ENCODE data around the gene EPM2AIP1.
"Not testable (repeated sequence)": the region's sequence is repeated elsewhere in the genome, so short reads cannot be mapped to it uniquely, and the experiment has no call there.

EPM2AIP1 gene

DNA sequence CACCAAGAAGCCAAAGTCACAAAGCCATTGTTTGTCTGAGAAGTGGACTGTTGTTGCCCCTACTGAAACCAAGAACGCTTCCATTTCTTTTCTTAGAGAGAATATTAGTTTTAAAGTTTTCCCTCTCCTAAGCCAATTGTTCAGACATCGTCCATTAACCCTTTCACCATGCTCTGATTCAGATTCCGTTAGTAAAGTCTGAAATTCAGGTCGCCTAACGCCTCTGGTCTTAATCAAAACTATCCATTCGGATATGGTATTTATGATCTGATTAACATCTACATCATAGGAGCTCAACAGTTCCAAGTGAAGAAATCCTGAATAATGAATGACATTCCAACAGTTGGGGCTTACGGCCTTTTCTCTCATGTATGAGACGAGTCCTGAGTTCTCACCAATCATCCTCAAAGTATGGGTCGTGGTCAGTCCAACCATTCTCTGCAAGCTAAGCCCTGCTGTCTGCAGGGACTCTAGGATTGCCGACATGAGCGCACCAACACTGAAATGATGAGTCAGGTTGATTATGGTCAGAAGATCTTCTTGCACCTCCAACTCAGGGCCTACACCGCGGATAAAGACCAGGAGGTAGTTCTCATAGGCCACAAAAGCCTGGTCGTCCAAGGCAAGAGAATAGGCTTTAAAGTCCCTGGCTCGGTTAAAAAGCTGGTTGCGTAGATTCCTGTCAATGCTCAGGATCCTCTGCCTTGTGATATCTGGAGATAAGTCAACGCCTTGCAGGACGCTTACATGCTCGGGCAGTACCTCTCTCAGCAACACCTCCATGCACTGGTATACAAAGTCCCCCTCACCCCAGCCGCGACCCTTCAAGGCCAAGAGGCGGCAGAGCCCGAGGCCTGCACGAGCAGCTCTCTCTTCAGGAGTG is 767 bp downstream of the EPM2AIP1 start:
- peak; percentile 60 for DNase-seq

DNA sequence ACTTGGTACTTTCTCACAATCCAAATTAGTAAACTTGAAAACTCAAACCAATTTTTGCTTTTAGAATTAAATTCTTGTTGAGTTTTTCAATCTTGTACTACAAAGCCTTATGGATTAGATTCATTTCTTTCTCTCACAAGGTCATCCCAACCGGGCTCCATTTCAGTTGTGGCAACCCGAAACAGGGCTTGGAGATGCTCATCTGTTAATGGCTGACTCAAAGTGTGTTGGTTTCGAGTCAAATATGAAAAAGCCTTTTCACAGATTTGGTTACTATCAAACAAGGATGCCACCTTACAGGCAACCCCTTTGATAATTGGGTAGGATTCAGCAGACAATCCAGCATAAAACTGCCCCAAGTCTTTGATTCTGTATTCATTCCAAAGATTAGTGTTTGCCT is 1.8 kb downstream of the EPM2AIP1 start:
- no peak for DNase-seq

DNA sequence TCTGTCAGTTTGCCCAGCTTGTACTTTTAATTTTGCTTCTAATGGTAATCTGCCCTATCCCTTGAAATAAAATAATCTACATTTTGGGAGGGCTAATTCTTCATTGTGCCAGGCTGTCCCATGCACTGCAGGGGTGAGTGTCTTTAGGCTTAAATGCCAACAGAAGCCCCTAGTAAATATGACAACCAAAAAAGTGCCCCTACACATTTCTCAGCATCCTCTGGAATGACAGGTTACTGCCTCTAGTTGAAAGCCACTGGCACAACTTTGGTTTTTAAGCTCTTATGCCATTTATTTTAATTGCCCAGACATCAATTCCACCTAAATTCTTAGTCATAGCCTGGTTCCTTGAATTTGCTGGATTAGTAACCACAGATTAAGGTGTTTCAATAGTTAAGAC is 3.4 kb downstream of the EPM2AIP1 start:
- no peak for DNase-seq

DNA sequence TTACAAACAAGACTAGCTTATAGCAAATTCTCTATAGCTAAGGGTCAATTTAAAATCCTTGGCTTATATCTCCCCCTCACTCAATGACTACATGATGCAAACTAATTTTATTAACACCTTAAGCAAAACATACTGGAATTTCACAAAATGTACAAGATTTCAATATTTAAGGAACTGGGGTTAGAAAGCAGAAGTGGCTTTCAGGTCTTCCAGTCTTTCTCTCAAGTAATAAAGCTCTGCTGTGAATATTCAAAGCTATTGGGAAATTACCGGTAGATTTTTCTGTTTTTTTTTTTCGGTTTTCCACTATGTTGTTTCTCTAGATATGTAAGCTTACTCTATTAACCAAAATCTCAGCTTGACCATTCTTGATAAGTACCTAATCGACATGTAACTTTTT is 3.9 kb downstream of the EPM2AIP1 start:
- DNase-seq = peak; percentile 87

DNA sequence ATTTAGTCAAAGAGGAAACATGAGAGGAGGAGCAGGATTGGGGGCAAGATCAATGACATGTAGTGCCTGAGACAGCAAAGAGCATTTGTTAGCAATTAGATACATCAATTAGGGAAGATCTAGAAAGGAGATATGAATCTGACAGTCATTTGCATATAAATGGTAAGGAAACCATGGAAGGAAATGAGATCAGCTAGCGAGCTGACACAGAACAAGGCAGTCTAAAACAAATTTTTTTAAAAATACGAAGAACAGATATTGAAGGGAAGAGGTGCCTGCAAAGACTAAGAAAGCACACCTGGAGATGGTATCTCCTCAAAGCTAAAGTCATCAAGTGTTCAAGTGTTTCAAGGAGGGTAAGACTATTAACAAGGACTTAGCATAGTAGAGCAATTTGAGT is 4.6 kb downstream of the EPM2AIP1 start:
- DNase-seq = peak; percentile 54

DNA sequence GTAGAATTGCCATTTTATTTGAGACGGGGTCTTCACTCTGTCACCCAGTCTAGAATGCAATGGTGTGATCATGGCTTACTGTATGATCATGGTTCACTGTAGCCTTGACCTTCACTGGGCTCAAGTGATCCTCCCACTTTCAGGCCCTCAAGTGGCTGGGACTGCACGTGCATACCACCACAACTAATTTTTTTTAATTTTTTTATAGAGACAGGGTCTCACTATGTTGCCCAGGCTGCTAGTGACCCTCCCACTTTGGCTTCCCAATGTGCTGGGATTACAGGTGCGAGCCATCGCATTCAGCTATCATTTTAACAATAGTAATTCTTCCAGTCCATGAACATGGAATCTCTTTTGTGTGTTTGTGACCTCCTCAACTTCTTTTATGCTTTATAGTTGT is 11.9 kb downstream of the EPM2AIP1 start:
- DNase-seq = no peak

DNA sequence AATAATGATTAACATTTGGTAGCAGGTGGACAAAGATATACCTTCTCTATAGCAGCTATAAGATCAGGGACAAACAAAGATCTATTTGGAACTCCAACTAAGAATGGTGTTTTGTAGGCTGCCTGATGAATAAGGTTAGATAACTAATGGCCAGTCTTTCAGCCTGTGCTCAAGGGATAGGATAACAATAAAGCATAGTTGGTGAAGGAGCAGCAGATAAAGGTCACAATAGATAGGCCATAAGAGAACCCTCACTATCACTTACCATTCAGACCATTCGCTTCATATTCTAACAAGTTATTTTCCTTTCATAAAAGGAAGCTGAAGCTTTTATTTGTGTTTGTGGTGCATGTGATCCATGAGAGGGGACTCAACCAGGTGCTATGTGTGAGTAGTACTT is 19.8 kb downstream of the EPM2AIP1 start:
- DNase-seq = no peak

DNA sequence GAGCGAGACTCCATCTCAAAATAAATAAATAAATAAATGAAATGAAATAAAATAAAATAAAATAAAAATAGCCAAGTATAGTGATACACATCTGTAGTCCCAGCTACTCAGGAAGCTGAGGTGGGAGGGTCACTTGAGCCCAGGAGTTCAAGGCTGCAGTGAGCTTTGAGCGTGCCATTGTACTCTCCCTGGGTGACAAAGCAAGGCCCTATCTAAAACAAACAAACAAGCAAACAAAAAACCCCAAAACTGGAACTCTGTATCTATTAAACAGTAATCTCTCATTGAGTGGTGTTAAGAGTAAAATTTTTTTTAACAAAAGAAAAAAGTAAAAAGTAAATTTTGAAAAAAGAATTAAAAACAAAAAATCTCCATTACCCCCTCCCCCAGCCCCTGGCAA is 20.8 kb downstream of the EPM2AIP1 start:
- no peak for DNase-seq

DNA sequence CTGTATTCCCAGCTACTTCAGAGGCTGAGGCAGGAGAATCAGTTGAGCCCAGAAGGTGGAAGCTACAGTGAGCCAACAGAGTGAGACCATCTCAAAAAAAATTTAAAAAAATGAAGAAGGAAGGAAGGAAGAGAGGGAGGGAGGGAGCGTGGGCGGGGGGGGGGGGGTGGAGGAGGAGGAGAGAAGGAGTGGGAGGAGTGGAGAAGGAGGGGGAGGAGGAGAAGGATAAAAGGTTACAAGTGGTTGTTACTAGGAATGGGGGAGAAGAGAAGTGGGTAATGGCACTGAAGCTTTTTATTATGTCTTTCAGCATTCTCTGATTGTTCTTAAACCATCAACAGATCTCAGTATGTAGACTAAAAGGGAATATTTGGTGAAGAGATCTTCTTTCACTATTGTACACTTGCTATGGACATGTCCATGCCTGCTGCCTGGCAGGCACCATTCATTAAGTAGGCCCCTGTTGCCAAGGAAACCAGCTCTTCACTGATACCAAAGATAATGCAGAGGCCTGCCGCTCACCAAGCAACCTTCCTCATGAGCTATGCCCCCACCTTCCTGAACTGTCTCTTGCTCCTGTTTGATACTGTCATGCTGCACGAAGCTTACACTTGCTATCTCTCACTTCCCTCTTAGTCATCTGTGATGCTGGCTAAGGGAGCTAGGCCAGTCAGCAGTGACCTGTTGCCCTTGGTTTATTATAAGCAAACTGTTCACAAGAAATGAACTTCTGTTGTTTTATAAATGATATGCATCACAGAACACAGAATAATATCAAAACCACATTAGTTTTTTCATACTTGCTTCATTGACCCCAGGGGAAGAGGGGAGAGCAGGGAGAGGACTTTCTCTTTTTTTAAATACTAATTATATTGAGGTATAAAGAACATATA is 23.1 kb downstream of the EPM2AIP1 start:
- DNase-seq = peak; percentile 79

DNA sequence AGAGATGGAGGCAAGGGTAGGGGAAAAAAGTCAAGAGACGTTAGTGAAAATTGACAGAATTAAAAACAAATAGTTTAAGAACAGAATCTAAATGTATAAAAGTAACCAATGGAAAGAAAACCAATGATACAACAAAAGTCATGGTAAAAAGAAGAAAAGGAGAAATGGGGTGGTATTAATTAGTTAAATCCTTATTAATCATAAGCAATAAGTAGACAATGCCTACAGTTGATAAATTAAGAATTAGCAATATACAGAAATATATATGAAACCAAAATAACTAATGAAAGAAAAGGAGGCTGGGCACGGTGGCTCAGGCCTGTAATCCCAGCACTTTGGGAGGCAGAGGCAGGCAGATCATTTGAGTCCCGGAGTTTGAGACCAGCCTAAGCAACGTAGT is 23.8 kb downstream of the EPM2AIP1 start:
- DNase-seq = no peak

DNA sequence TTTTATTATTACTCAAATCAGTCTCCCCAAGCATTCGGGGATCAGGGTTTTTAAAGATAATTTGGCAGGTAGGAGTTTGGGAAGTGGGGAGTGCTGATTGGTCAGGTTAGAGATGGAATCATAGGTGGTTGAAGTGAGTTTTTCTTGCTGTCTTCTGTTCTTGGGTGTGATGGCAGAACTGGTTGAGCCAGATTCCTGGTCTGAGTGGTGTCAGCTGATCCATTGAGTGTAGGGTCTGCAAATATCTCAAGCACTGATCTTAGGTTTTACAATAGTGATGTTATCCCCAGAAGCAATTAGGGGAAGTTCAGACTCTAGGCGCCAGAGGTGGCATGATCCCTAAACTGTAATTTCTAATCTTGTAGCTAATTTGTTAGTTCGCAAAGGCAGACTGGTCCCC is 27.5 kb downstream of the EPM2AIP1 start:
- no peak for DNase-seq

DNA sequence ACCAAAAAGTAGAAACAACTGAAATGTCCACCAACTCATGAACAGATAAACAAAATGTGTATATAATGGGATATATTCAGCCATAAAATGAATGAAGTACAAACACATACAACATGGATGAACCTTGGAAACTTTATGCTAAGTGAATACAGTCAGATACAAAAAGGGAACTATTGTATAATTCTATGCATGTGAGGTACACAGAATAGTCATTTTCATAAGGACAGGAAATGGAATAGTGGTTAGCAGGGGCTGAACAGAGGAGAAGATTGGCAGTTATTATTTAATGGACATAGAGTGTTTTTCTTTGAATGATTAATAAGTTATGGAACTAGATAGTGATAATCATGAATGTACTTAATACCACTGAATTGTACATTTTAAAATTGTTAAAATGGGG is 28.1 kb downstream of the EPM2AIP1 start:
- peak; percentile 49 for DNase-seq

DNA sequence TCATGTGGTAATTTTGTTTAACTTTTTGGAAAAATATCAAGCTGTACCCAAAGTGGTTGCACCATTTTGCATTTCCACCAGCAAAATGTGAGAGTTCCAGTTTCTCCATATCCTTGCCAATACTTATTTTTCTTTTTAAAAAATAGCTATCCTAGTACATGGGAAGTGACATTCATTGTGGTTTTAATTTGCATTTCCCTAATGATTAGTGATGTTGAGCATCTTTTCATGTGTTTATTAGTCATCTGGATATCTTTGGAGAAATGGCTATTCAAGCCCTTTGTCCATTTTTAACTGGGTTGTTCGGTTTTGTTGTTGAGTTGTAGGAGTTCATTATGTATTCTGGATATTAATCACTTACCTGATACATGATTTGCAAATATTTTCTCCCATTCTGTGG is 28.6 kb downstream of the EPM2AIP1 start:
- DNase-seq = peak; percentile 53

DNA sequence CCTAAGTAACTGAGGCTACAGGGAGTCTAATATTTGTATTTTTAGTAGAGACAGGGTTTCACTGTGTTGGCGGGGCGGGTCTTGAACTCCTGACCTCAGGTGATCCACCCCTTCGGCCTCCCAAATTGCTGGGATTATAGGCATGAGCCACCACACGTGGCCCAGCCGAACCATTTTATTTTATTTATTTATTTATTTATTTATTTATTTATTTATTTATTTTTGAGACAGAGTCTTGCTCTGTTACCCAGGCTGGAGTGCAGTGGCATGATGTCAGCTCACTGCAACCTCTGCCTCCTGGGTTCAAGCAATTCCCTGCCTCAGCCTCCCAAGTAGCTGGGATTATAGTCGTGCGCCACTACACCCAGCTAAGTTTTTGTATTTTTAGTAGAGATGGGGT is 29.9 kb downstream of the EPM2AIP1 start:
- DNase-seq = not testable (repeated sequence)

DNA sequence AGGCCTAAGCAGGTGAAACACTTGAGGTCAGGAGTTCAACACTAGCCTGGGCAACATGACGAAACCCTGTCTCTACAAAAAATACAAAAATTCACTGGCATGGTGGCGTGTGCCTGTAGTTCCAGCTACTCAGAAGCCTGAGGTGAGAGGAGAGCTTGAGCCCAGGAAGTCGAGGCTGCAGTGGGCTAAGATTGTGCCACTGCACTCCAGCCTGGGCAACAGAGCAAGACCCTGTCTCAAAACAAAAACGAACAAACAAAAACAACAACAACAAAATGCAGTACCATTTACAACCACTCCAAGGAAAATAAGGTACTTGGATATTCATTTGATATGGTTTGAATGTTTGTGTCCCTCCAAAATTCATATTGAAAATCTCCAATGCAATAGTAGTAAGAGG is 32.4 kb downstream of the EPM2AIP1 start:
- no peak for DNase-seq

DNA sequence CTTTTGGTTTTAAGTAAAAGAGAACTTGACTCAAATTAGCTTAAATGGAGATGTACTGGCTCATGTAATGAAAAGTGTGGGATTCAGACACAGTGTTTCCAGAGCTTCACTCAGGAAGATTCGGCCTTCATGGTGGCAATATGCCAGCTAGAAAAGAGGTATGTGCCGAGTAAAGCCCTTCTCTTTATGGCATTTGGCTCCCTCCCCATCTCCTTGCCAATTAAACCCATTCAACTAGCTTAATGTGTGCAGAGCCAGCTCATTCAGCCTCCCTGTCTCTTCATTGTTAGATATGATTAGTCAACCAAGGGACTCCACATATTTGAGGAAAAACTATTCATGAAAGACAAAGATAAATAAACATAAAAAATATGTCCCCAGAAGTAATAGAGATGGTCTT is 33.1 kb downstream of the EPM2AIP1 start:
- DNase-seq = no peak

DNA sequence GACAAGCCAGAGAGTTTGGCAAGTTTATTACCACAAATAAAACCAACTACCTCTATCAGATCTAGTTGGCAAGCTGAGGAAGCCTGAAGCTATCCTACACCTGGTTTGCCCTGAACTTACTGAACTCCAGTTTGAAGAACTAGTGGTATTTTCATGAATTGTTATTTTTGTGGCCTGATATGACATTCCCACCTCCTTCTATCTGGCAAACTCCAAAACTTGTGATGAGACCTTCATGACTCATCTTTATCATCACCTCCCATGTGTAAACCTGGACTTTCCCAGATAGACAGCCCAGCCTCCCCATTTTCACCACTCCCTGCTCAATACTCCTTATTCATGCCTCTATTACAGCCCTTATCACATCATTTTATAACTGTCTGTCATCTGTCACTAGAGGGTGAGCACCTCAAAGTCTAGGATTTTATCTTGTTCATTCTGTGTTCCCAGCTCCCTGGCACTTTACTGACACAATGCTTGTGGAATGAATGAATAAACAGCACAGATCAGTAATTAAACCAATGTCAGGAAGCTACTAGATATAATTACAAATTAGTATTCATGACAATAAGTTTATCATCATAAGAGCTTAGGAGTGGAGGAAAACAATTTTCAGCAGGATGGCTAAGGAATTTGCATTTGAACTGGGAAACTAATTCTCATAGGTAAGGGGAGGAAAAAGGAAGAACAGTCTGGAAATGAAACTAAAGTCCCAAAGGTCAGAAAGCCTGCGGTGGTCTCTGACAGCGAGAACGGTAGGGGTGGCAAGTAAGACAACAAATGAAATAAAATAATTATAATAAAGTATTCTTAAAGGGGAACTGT is 34.9 kb downstream of the EPM2AIP1 start:
- peak; percentile 90 for DNase-seq

DNA sequence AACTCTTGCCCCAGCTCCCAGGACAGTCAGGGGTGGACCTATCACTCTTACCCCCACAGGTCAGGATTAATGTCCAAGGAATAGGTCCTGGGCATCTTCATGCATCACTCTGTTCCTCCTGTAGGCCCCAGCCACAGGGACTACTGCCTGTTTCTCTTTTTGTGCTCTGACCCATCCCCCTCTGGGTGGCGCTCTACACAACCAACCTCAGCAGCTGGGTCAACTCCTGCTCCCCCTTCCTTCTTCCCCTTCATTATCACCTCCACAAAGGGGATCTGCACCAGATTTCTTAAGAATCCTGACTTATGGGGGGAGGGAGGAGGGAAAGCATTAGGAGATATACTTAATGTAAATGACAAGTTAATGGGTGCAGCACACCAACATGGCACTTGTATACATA is 35.9 kb downstream of the EPM2AIP1 start:
- peak; percentile 16 for DNase-seq

DNA sequence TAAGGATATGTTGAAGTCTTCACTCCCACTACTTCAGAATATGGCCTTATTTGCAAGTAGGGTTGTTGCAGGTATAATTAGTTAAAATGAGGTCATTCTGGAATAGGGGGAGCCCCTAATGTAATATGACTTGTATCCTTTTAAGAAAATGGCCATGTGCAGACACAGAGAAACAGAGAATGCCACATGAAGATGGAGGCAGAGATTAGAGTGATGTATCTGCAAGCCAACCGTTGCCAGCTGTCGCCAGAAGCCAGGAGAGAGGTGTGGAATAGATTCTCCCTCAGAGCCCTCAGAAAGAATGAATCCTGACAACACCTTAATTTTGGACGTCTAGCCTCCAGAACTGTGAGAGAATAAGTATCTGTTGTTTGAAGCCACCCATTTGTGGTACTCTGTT is 36.8 kb downstream of the EPM2AIP1 start:
- no peak for DNase-seq

DNA sequence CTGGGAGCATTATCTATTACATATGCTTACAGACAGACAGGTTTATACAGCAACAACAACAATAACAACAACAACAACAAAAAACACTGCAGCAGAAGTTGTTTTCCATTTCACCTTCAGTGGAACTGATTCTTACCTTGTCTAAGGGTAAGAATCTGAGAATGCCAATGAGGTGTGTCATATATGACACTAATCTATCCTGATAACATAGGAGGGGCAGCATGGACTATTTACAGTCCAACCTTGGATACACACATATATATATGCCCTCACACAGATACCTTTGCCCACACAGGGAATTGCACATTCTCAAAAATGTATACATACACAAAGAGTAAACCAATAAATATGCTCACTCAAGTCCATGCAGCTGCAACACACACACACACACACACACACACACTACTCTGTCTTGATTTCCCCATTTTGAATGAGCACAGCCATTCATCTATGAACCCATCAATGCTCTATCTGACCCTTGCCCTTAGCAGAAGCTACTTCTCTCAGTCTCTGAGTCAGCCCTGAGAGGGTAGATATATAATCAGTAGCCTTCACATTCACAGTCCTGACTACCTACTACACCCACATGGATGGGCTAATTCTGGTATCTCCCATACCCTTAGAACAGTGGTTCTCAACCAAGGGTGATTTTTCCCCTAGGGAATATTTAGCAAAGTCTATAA is 38.3 kb downstream of the EPM2AIP1 start:
- DNase-seq = peak; percentile 66

DNA sequence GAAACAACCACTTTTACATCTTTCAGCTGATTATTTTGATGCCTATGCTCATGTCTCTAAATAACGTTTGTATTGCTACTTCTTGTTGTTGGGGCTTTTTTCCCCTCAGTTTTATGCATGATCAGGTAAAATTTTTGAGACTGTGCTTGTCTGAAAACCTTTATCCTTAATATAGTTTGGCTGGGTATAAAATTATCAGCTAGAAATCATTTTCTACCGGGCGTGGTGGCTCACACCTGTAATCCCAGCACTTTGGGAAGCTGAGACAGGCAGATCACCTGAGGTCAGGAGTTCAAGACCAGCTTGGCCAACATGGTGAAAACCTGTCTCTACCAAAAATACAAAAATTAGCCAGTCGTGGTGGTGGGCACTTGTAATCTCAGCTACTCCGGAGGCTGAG is 45.1 kb downstream of the EPM2AIP1 start:
- DNase-seq = not testable (repeated sequence)

DNA sequence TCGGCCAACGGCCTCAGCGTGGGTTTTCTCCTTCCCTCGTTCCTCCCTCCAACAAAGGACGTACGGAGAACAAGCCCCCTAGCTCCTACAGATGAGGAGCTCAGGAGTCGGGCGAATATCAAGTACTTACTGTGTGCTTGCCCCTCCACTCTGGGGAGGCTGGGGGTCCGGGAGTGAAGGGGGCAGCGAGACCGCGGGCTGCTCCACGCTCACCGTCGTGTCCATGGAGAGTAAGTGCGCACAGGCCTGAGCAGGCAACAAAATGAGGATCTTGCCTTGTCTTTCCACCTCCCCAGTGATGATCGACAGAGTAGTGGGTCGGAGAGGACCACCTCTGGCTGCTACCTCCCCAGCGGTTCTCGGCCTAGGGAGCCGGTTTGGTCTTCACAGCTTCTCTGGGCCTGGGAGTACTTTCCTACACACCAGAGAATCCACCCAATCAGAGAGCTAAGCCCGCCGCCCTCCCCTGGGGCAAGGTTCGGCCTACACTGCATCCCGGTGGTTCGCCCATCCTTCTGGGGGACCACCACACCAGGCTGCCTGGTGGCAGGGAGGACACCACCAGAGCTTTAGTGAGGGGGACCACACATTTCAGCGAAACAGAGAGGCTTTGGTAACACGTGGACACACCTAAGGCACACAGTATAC is 47.5 kb downstream of the EPM2AIP1 start:
- DNase-seq = no peak

All from inflammatory macrophage treated with lipopolysaccharide for 4 hours (primary cell).